NCI-H187 (cell line): ENCODE measurements around the gene SH3D19.
A peak's percentile ranks its signal among the peaks of the same experiment; 100 is the strongest.
"Not testable (repeated sequence)": the region's sequence is repeated elsewhere in the genome, so short reads cannot be mapped to it uniquely, and the experiment has no call there.

Experiments used
- DNase-seq, 2 experiments: peaks; one replicate each; lab custom pipeline; 2025; lab: John Stamatoyannopoulos, UW

Gene SH3D19

DNA sequence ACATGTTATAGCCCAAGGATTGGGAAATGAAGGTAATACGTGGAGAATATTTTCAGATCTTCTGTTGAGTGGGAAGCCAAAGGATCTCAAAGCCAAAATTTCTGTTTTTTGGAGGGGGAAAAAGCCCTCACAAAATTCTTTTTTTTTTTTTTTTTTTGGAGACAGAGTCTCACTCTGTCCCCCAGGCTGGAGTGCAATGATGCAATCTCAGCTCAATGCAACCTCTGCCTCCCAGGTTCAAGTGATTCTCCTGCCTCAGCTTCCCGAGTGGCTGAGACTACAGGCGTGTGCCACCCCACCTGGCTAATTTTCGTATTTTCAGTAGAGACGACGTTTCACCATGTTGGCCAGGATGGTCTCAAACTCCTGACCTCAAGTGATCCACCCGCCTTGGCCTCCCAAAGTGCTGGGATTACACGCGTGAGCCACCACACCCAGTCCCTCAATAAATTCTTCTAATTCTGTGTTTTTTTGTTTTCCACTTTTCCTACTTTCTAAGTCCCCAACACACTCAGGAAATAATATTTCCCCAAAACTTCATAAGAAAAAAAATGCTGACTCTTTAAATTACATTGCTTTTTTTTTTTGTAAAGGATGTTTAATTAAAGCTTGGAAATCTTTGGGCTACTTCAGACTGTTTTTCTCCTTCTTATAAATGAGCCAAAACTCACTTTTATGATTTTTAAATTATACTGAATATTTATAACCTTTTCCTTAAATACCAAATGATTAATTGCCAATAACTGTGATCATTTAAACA is 174.4 kb downstream of the SH3D19 start:
- DNase-seq, result no peak

DNA sequence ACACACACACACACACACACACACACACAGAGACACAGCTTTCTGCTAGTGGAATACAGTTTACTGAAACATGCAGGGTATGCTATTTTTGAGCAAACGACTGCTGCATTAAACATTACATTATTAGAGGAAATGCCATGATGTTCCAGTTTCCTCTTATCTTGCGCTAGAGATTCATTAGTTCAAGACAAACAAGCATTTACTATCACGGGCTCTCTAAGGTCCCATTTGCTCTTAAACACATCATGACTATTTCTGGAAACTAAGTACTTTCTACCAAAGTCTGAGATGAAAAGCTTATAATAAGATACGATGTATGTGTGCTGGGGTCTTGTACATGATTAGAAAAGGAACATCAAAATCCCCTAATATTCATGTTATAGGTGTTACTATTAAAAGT is 177.1 kb downstream of the SH3D19 start:
- no peak for DNase-seq

DNA sequence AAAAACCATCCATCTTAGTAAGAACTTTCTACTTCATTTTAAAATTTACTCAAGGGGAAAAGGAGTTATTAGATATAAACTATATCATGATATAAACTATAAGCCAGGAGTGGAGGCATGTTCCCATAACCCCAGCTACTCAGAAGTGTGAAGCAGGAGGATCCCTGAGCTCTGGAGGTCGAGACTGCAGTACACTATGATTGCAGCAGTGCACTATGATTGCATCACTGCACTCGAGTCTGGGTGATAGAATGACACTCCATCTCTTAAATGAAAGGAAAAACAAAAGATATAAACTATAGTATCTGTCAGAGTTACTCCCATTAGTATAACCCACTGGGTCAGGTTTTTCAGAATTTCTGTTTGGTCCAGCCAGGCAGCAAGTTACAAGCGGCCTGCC is 178.4 kb downstream of the SH3D19 start:
- DNase-seq, result no peak

DNA sequence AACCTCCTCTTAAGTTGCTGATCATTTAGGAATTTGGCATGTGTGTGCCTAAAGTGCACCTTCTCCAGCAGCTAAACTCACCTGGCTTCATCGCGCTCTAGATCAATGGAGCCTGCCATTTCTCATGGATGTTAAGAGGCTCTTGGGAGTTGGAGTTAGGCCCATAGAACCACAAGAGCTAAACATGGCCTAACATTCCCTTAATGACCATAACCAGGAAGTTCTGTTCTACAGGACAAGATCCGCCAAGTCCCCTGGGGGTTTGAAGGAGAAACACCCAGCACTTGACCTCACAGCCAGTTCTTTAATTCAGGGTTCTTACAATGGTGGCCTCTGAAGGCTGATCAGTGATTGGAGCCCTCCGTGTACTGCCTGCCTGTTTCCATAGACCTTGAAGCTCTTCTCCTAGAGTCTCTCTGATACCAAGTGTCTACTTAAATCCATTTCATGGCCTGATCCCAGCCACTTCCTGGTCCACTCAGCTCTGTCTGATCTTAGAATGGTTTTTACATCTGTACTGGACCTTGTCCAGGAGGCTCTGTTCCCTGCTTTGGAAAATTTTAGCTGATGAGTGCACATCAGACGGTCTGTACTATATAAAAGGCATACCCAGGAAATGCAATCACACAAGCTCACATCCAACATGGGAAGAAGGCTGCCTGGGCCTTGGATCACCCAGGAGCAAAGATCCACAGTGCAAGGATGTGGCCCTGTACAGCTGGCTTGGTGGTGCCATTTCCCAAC is 180.9 kb downstream of the SH3D19 start:
- peak in 1 of 2 experiments; percentile 1 for DNase-seq

DNA sequence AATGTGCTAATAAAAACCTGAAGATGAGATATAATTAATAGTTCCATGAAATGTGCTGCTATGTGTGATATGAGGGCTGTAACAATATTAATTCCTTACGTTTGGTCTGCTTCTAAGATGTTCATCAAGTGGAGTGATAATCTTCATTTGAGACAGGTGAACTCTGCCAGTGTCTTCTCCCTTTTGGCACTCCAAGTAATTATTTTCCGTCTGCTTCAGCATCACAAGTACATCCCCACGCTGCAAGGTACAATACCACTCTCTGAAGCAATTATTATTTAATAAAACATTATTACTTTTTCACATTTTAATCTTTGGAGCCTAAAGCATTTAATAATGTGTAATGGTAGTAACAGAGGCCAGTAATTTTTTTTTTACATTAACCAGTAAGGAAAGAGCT is 181.6 kb downstream of the SH3D19 start:
- DNase-seq, result no peak

DNA sequence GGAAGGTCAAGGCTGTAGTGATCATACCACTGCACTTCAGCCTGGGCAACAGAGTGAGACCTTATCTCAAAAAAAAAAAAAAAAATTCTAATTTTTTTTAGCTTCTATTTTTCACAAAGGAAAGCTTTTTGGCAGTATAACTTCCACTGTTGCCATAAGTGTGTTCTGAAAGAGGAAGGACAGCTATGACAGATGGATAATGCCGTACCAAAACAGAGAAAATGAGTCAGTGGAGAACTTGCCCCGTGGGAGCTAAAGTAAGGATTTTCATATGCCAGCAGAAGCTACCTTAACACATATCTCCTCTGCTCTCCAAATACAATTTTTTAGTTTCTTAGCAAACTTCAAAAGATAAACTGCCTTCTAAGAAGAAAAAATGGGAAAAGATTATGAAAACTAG is 182.2 kb downstream of the SH3D19 start:
- DNase-seq, result no peak

DNA sequence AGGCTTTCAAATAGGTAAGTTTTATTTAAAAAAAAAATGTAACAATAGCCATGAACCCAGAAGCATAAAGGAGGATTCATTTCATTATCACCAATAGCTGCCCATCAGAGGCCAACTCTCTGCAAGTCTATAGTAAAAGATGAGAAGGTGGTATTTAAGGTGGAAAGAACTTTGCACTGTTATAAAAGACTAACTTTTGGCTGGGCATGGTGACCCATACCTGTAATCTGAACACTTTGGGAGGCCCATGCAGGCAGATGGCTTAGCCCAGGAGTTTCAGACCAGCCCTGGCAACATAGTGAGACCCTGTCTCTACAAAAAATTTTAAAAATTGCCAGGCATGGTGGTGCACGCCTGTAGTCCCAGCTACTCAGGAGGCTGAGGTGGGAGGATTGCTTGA is 182.6 kb downstream of the SH3D19 start:
- DNase-seq, result no peak

DNA sequence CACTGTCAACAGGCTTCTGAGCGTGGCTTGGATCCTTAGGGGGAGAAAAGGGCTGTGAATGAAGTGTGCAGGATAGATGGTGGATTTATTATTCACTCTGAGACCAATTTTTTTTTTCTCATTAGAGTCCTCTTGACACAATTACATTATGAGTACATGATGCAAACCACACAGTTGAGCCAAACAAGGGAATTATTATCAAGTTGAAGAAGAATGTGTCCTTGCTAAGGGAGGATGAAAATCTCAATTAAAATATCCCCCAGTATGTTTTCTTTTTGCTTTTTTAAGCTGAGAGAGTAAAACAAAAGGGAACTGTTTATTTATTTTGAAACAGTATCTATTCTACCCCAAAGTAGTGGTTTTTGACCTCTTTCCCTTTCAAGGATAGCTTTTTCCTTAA is 185.6 kb downstream of the SH3D19 start:
- DNase-seq, result no peak

DNA sequence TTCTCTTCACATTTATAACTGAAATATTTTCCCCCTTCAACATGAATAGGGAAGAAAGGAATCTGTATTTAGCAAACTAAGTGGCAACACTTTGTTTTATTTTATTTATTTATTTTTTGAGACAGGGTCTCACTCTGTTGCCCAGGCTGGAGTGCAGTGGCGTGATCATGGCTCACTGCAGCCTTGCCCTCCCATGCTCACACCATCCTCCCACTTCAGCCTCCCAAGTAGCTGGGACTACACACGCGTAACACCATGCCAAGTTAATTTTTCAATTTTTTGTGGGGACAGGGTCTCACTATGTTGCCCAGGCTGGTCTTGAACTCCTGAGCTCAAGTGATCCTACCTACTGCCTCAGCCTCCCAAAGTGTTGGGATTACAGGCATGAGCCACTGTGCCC is 189.4 kb downstream of the SH3D19 start:
- DNase-seq, result not testable (repeated sequence)

DNA sequence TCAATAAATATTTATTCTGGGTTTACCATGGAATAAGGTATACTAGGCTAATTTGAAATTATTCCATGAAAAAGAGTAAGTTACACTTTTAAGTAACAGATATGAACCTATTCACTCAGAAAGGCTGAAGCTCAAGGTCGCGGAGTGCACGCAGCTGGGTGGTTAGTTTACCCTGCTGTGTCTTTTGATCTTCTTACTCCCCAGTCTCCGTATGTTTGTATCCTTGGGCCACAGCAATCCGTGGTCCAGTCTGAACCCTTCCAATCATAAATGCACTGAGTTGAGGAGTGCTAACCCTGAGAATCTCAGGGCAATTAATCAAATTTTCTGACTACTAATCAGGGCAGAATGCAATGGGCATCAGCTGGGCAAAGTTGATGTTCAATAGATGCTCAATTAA is 192.1 kb downstream of the SH3D19 start:
- DNase-seq, result no peak

DNA sequence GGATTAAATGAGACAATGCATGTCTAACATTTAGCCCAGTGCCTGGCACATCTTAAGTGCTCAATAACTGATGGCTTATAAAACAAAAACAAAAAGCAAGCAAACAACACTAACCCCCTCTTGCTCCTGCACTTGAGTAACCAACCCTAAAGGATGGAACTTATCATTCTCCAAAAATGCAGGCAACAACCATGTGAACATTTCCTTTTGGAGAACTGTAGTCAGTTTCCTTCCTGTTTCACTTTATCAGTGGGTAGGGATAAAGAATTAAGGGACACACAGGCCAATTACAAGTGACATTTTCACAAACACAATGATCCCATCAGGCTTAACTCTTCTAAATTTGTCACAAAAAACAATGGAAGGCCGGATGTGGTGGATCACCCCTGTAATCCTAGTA is 195.6 kb downstream of the SH3D19 start:
- DNase-seq, result no peak

DNA sequence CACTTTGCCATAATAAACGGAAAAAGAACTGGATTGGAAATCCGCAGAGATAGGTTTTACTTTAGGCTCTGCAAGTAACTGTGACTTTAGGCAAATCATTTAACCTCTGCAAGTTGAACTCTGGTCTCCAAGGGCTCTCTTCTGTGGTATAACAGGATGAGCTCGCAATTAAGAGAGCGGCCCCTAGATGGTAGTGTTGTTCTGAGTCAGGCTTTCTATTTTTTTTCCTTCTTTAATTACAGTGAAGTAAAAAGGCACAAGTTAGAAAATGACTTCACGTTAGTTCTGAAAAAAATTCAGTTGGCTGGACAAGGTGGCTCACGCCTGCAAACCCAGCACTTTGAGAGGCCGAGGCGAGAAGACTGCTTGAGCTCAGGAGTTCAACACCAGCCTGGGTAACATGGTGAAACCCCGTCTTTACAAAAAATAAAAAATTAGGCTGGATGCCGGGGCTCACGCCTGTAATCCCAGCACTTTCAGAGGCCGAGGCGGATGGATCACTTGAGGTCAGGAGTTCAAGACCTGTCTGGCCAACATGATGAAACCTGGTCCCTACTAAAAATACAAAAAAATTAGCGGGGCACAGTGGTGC is 207.9 kb downstream of the SH3D19 start:
- DNase-seq, result peak in 1 of 2 experiments; percentile 0

DNA sequence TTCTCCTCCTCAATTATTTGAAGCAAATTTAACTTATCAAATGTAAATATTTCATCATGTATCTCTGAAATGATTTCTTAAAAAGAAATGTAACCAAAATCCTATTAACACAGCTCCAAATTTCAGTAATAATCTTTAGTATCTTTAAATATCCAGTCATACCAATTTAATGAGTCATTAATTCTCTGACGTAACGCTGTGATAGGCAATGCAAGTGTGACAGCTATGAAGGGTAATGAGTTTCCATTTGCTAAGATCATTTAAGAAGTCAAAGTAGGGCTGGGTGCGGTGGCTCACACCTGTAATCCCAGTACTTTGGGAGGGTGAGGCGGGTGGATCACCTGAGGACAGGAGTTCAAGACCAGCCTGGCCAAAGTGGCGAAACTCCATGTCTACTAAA is 210.4 kb downstream of the SH3D19 start:
- DNase-seq, result no peak

DNA sequence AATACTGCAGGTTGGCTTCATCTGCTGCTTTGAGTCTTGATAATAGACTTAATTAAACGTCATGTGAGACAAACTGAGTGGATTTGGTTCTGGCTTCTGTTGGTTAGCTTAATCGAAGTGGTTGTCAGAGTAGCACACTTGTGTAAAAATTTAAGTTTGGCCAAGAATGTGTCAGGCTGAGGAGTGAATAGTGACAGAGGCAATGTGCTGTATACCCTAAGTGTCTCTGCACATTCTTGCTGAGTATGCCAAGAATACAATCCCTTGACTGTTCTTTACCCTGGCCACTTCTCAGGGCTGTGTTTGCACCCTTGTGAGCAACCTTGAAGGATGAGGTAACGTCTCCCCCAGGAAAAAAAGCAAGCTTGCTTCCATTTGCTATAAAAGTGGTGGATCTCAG is 211.1 kb downstream of the SH3D19 start:
- no peak for DNase-seq

DNA sequence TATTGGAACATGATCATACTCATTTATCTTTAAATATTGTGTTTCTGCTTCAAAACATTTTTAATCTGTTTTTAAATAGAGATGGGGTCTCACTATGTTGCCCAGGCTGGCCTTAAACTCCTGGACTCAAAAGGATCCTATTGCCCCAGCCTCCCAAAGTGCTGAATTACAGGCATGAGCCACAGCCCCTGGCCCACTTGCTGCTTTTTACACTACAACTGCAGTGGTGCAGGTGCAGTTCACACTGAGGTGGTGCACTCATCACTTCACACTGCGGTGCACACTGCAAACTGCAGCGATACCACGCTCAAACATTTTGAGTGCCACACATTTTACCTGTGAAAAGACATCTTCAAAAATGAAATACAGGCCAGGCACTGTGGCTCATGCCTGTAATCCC is 215.2 kb downstream of the SH3D19 start:
- DNase-seq, result no peak

DNA sequence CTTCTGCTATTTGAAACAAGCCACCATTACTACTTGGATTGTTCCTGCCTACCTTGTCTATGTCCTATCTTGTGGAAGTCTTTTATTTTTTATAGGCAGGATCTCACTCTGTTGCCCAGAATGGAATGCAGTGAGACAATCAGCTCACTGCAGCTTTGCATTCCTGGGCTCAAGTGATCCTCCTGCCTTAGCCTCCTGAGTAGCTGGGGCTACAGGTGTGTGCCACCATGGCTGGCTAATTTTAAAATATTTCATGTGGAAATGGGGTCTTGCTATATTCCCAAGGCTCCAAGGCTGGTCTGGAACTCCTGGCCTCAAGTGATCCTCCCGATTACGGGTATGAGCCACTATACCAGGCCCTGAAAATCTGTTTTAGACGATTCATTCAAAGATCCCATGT is 218.3 kb downstream of the SH3D19 start:
- no peak for DNase-seq

DNA sequence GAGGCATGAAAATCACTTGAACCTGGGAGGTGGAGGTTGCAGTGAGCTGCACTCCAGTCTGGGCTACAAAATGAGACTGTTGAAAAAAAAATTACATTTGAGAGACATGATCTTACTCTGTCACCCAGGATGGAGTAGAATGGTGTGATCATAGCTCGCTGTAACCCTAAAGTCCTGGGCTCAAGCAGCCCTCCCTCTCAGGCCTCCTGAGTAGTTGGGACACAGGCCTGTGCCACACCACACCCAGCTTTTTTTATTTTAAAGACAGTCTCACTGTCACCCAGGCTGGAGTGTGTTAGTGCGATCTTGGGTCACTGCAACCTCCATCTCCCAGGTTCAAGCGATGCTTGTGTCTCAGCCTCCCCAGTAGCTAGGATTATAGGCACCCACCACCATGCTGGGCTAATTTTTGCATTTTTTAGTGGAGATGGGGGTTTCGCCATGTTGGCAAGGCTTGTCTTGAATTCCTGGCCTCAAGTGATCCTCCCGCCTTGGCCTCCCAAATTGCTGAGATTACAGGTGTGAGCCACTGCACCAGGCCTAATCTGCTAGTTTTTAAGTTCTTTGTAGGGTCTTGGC is 219.9 kb downstream of the SH3D19 start:
- no peak for DNase-seq

DNA sequence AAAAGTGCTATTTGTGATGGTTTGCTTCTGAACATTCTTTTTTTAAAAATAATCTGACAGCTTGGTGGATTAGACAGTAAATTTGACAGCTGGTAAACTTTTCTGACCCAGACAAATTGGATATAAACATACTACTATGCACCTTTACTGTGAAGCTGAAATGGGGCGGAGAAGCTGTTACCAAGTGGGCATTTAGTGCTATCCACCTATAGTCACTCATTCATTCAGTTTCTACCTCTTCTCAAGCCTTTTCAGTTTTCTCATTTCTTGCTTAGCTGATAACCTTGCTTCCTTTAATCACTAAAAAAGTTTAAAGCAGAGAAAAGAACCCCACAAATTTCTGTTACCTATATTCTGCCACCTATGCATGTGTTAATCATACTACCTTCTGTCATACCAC is 220.8 kb downstream of the SH3D19 start:
- no peak for DNase-seq

DNA sequence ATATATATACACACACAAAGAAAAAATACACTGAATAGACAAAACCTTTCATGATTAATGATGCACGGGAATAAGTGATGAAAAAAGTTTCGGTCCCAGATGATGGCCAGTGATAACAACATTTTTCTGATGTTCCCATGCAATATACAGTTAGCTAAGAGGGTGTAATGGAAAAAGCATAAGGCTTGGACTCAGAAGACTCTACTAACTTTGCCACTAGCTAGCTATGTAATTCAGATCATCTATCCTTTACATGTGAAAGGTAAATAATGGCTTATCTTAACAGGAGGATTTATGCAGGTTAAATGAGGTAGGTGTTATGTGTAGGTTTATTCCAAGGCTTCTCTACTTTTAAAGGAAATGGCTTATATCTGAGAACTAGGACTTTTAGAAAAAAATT is 221.6 kb downstream of the SH3D19 start:
- DNase-seq, result no peak

DNA sequence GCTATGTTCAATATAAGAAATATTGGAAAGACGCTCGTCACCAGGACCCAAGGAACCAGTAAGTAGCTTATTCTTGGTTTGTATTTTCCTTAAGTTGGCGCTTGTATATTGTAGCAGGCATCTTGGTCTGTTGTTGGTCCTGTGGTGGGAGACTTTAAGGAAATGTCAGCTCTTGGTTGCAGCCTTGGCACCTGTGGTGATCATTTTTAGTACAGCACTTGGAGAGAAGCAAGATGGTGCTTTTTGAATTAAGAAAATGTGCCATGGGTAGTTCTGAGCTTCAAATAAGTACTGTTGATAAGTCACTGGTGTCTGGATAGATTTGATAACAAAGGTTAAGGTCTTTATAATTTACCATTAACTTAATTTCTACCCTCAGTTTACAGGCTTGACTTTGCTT is 224.9 kb downstream of the SH3D19 start:
- no peak for DNase-seq

DNA sequence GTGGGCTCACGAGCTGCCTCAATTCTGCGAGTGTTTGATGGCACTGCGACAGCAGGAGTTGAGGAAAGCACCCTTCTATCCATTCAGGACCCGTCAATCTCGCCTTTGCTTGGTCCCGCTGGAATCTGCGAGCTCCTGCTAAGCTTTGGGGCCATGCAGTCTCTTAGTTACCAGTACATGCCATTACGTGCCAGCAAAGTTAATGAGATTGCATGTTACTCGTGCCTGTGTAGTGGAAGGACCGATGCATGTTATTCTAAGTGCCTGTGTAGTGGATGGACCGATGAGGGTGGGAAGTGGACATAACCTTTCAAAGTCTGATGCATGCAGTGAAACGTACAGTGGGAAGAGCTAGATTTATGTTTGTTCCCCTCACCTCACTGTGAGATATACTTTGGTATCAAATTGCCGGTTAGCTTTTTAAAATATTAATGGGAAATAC is 225.4 kb downstream of the SH3D19 start:
- no peak for DNase-seq

DNA sequence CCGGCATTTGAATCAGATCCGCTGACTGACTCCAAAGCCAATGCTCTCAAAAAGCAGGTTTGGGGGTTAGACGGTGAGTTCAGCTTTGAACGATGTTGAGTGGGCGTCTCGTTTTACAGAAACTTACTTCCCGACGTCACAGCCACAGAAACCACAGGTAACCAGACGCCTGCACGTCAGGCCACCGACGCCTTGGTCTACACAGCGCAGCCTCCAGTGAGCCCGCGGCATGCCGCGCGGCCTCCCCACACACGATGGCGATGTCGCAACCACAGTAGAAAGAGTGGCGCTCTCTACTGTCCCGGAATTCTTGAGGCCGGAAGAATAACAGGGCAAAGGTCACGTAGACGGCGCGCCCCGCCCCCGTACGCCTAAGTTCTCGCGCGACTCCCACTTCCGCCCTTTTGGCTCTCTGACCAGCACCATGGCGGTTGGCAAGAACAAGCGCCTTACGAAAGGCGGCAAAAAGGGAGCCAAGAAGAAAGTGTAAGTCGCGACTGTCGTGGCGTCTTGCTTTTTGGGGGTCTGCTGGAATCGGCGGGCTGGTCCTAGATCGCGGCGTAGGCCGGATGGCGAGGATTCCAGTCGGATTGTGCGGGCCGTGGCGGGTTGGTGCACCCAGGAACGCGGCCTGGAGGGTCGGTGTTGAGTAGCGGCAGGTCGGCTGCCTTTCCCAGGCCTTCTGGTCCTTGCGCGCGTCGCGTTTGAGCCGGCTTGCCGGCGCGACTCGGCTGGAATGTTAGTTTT is 226.0 kb downstream of the SH3D19 start, which contains the start of gene RPS3A:
Gene RPS3A (plus strand): TSS at position 400 of the 747 bp plus-strand sequence. CDS start 25 bp downstream, at position 425.
- DNase-seq, result peak; percentile 76 to 89
